GM12874 (cell line): ENCODE measurements around the gene IFNK.

Experiments used
- TF ChIP-seq, protein P1 (sequence below): IDR thresholded peaks from 2 replicates; pipeline ENCODE4 v1.5.1; 2011; ENCODE audit warnings: low read depth, mild to moderate bottlenecking, control low read depth, low read length, moderate library complexity; ENCODE audit not compliant: insufficient read depth

IFNK gene

GRCh38 chr9:27511771-27512170 is 12.3 kb upstream of the IFNK start:
- TF ChIP-seq, protein P1, sequence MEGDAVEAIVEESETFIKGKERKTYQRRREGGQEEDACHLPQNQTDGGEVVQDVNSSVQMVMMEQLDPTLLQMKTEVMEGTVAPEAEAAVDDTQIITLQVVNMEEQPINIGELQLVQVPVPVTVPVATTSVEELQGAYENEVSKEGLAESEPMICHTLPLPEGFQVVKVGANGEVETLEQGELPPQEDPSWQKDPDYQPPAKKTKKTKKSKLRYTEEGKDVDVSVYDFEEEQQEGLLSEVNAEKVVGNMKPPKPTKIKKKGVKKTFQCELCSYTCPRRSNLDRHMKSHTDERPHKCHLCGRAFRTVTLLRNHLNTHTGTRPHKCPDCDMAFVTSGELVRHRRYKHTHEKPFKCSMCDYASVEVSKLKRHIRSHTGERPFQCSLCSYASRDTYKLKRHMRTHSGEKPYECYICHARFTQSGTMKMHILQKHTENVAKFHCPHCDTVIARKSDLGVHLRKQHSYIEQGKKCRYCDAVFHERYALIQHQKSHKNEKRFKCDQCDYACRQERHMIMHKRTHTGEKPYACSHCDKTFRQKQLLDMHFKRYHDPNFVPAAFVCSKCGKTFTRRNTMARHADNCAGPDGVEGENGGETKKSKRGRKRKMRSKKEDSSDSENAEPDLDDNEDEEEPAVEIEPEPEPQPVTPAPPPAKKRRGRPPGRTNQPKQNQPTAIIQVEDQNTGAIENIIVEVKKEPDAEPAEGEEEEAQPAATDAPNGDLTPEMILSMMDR: no peak

DNA sequence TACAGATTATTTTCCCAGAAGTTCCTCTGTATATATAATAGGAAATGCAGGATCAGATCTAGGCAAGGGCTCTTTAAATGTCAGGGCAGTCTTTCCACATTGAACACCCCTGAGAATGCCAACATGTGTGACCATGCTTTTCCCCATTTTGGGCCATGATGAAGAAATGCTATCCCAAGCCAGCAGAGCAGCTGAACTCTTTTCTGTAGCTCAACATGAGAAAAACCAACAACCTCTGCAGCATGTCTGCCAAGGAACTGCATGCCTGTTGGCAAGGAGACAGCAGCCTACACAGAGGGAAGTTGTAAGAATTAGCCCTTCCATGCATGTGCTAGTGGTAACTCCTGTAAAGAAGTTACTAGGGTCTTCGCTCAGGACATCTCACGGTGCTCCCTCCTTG is 9.5 kb upstream of the IFNK start:
- TF ChIP-seq, protein P1: no peak

DNA sequence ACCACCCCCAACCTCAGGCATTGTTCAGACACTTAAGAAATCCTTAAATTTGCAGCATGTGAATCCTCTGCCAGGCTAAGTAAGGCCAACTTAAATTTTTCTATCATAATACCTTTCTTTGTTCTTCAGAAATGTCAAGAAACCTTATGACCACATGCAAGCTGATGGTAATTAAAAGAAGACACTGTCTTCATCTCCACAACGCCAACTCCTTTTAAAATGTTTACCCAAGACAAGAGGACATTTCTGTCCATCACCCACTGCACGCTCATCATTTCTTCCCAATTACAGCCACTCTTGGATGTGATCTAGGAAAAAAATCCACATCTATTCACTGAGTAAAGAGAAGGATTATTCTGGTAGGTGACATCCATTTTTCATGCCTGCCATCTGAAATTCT is 6.1 kb upstream of the IFNK start:
- TF ChIP-seq, protein P1: no peak

GRCh38 chr9:27518809-27519208 is 5.3 kb upstream of the IFNK start:
- TF ChIP-seq, protein P1: no peak

DNA sequence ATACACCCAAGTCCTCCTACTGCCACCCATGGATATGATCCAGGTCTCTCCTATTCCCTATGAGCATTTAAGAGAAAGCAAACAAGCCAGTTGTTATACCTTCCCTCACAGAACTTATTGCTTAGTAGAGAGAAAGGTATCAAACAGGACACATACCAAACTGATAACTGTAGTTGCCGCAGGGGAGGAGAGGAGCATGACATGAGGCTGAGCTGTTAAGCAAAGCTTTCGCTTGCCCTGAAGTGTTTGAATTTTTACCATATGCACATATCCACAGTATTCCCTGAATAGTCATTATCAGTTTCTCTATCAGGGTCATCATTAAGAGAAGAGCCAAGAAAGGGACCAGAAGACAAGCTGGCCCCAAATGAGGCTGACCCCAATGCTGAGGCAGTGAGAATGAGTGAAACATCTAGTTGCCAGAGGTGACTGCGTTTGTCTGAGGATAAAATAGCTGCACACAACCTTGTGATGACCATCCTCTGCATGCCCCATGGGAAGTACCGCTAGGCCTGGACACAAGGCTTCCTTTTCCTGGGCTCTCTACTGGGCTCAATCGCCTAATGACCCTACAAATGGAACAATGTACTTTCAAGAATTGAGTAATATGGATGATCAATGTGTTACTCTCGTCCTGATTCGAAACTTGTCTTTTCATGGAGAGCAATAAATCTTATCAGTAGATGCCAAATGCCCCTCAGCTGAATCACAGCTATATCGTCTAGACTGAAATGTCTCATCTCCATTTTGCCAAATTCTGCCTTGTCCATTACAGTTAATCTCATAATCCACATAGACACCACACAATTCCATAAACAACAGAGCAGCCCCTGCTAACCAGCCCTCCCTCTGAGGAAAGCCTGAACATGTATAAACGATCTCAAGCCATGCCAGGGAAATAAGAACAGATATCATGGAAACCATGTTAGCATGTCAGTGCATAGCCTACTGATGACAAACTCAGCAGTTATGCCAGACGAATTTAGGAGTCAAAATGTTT is 4.3 kb upstream of the IFNK start:
- TF ChIP-seq, protein P1: no peak

DNA sequence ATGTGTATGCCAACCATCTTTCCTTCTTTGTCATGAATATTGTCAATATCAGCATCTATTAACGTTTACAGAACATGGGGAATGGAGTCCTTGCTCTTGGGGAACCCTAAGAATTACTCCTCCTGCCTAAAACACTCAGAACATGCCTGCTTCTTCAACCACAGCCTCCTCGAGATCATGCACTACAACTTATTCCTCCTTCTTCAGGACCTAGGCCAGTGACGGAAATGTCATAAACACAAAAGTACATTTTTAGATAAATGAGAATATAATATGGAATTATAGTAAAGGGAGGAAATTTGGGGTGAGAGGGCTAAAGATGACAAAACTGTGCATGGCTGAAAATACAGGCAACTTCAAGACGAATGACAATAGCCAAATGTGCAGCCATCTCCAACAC is 3.1 kb upstream of the IFNK start:
- TF ChIP-seq, protein P1: no peak

DNA sequence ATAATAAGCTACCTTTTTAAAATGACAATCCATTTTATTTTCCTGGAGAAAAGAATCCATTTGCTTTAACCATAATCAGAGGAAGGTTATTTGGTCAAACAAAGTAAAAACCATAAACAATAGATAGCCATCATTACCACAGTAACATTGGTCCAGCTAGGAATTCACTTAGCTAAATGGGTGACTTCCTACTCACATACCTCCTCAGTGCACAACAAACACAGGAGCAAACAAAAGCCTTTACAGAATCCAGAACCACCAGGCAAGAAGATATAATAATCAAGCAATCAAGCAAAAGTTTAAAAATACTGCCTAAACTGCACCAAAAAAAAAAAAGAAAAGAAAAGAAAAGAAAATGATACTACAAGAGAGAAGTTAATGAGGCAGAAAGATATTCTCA is 949 bp upstream of the IFNK start:
- TF ChIP-seq, protein P1: no peak
